Measurements from ENCODE around the gene SLC6A18.

The SLC6A18 gene

GRCh38 chr5:1294206-1294834 is 69.1 kb downstream of the SLC6A18 start:
- H3K4me1 ChIP-seq: peaks cover 75% of the 10 kb centered on the region
- peak overlapping the region; percentile 100 for H3K4me2 ChIP-seq
- TF ChIP-seq Cebpa-rat (IDR thresholded peaks at IDR 0.05): no peak
- peak overlapping the region; percentile 88 for H3K9ac ChIP-seq
- no peaks in the 10 kb centered on the region for H3K9me3 ChIP-seq
- H3K27me3 ChIP-seq: no peaks in the 10 kb centered on the region
- H3K27ac ChIP-seq: peak overlapping the region; percentile 89
- peaks cover 37% of the 10 kb centered on the region for H3K36me3 ChIP-seq
- H4K20me1 ChIP-seq: peaks cover 47% of the 10 kb centered on the region
- H3K4me3 ChIP-seq: peak overlapping the region; percentile 74

- Histone ChIP-seq H3K27me3 (no peaks in the 10 kb centered on the region), H3K27ac (peak within 1 kb of the TSS; percentile 92), H3K36me3 (peaks cover 30% of the 10 kb centered on the region), H3K4me3 (peak within 1 kb of the TSS; percentile 74), H3K9ac (peak within 1 kb of the TSS; percentile 88), H3K9me3 (no peaks in the 10 kb centered on the region; the same call in 1 of the 2 replicates), H3K4me1 (peaks cover 82% of the 10 kb centered on the region), H3K4me2 (peak within 1 kb of the TSS; percentile 100), H4K20me1 (peaks cover 40% of the 10 kb centered on the region)
- TF ChIP-seq Cebpa-rat (IDR thresholded peaks at IDR 0.05): no peak
These were observed 69.9 kb downstream of the SLC6A18 start, which contains the start of gene TERT for GRCh38 chr5:1294835-1295649. TSS of gene TERT (minus strand) at chr5:1295068. CDS start at chr5:1294989, 79 bp downstream.

DNA sequence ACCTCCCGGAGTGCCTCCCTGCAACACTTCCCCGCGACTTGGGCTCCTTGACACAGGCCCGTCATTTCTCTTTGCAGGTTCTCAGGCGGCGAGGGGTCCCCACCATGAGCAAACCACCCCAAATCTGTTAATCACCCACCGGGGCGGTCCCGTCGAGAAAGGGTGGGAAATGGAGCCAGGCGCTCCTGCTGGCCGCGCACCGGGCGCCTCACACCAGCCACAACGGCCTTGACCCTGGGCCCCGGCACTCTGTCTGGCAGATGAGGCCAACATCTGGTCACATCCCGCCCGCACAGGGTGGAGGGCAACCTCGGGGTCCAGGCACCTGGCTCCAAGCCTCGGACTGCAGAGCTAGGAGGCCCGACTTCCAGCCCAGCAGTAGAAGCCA is 70.5 kb downstream of the SLC6A18 start:
- no peak for TF ChIP-seq Cebpa-rat (IDR thresholded peaks at IDR 0.05)
- Histone ChIP-seq H3K9ac (peak overlapping the region; percentile 88), H3K4me1 (peaks cover 88% of the 10 kb centered on the region), H3K4me3 (peak overlapping the region; percentile 74), H3K27ac (peak overlapping the region; percentile 92), H3K36me3 (peaks cover 24% of the 10 kb centered on the region), H4K20me1 (peaks cover 34% of the 10 kb centered on the region), H3K9me3 (peaks cover 4% of the 10 kb centered on the region; the same call in 1 of the 2 replicates), H3K27me3 (no peaks in the 10 kb centered on the region), H3K4me2 (peak overlapping the region; percentile 96)

Measured in BLaER1 (cell line).